Inferior parietal cortex (tissue), 1 donor: ENCODE data around the gene PEAR1.

ENCODE experiments used
- DNase-seq: peaks from one replicate; pipeline ENCODE4 v3.0.0-alpha.2; 2016; ENCODE audit errors: extremely low spot score

The PEAR1 gene, protein sequence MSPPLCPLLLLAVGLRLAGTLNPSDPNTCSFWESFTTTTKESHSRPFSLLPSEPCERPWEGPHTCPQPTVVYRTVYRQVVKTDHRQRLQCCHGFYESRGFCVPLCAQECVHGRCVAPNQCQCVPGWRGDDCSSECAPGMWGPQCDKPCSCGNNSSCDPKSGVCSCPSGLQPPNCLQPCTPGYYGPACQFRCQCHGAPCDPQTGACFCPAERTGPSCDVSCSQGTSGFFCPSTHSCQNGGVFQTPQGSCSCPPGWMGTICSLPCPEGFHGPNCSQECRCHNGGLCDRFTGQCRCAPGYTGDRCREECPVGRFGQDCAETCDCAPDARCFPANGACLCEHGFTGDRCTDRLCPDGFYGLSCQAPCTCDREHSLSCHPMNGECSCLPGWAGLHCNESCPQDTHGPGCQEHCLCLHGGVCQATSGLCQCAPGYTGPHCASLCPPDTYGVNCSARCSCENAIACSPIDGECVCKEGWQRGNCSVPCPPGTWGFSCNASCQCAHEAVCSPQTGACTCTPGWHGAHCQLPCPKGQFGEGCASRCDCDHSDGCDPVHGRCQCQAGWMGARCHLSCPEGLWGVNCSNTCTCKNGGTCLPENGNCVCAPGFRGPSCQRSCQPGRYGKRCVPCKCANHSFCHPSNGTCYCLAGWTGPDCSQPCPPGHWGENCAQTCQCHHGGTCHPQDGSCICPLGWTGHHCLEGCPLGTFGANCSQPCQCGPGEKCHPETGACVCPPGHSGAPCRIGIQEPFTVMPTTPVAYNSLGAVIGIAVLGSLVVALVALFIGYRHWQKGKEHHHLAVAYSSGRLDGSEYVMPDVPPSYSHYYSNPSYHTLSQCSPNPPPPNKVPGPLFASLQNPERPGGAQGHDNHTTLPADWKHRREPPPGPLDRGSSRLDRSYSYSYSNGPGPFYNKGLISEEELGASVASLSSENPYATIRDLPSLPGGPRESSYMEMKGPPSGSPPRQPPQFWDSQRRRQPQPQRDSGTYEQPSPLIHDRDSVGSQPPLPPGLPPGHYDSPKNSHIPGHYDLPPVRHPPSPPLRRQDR

DNA sequence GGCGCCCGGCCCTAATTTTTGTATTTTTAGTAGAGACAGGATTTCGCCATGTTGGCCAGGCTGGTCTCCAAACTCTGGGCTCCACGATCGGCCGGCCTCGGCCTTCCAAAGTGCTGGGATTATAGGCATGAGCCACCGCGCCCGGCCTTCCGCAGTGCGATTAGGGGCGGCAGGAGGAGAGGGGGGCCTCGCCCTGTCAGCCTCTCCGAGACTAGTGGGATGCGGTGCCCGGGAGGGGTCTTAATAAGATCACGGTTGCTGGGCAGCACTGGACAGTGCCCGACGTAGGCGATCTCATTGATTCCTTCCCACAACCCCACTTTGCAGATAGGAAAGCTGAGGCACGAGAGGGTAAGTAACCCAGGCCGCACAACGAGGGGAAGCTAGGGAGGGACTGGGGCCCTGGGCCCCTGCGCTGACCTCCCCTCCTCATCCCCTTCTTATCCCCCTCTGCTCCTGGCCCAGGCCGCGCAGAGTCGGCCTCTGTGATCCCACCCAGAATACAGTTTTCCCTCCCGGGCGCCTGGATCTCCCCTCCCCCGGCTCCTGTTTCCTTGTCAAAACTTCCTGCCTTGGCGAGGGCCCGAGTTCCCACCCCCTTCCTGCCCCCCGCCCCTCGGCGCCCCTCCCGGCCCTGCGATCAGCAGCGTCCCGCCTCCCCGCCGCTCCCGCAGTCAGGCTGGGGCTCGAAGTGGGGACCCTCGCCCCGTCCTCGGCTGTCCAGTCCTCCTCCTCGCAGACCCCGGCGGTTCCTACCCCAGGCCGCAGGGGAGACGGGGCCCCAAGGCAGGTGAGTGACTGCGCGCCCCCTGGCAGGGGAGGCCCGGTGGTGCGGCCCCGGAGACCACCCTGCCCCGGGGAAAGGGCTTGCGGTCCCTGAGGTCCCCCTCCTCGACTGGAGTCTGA lies at the start of gene PEAR1:
TSS of gene PEAR1 (plus strand) at position 671 of the 906 bp plus-strand sequence. CDS start 10,209 bp downstream, outside the sequence.
- no peak for DNase-seq

DNA sequence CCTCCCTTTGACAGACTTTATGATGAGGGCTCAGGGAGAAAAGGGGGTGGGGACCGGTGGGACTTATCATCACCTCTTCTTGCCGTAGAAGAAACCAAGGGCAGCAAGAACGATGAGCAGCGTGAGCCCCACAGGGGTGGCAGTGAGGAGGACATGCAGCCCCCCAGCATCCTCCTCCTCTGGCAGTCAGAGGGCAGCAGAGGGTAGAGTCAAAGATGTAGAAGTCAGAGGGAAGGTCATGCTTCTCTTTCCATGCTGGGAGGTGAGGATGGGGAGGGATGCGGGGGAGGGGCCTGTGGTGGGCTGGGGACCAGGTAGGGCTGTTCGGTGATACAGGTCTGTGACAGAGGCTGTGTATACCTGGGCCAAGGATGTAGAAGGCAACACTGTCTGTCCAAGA lies 49.4 kb upstream of the PEAR1 start:
- DNase-seq = no peak

DNA sequence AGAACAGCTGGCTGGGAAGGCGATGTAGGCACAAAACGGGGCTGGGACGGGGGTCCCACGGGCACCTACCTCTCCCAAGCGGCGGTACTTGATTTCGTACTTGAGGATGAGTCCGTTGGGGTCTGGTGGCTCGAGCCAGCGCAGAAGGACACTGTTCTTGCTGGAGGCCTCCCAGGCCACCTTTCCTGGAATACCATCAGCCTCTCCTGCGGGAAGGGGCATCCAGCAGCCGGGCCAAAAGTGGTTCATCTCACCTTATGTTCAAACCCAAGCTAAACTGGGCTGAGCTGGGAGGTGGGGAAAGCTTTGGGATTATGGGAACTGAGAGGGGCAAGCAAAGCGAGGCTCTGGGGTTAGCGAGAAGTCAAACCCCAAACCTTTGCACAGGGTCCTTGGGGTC lies 48.9 kb upstream of the PEAR1 start:
- no peak for DNase-seq

- DNase-seq = no peak
These were observed 48.2 kb upstream of the PEAR1 start for GRCh38 chr1:156845055-156845952.

DNA sequence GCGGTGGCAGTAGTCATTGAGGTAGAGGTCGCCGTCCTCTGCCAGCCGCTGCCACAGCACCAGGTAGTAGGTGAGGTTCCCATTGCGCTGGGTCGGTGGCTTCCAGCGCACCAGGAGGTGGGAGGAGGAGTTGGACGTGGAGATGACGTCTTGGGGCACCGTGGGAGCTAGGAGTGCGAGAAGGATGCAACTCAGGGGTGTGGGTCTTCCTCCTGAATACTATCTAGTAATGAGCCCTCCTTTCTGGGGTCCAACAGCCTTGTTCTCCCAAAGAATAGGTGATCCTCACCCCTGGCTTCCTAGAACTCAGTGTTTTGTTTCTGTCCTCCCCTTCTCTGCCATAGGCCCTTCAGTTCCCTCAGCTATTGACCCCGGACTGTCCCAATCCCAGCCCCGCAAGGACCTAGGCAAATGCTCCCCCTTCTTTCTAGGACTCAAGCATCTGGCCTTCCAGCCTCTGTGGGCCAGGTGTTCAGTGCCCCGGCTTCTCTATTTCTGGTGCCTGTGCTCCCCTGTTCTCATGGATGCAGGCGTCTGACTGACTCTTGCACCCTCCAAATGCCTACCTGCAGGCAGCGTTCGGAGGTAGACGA lies 47.5 kb upstream of the PEAR1 start:
- no peak for DNase-seq

GRCh38 chr1:156846643-156847042 lies 46.9 kb upstream of the PEAR1 start:
- no peak for DNase-seq

DNA sequence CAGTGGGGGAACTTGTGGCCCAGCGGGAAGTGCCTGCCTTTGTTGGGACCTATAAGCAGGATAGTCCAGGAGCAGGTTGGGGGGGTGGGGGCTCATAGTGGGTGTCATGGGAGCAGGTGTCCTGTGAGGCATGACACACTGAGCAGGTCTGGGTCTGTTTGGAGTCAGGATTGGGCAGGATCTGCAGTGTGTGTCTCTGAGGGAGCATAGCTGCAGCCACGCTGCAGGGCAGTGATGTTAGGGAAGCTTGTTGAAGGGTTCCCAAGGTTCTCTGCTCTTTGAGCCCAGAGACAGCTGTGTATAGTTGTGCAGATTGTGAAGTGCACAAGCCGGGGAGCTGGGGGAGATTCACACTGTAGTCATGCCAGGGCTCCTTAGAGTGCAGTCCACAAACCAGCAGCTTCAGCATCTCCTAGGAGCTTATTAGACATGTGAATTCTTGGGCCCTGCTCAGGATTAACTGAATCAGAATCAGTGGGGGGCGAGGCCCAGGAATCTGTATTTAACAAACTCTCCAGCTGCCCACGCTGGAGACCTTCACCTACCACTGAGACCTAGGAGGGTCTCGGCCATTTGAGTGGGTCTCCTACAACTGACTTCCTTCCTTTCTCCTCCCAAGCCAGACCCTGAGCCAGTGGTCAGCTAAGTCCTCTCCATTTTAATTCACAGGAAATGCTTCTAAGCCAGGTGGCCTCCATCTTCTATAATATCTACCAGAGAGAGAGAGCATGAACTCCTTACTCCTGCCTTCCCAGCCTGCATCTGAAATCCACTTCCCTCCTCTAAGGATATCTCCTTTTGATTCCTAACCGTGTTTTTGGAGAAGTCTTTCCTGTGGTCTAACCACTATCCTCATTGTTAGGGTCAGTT lies 45.7 kb upstream of the PEAR1 start:
- DNase-seq = no peak

DNA sequence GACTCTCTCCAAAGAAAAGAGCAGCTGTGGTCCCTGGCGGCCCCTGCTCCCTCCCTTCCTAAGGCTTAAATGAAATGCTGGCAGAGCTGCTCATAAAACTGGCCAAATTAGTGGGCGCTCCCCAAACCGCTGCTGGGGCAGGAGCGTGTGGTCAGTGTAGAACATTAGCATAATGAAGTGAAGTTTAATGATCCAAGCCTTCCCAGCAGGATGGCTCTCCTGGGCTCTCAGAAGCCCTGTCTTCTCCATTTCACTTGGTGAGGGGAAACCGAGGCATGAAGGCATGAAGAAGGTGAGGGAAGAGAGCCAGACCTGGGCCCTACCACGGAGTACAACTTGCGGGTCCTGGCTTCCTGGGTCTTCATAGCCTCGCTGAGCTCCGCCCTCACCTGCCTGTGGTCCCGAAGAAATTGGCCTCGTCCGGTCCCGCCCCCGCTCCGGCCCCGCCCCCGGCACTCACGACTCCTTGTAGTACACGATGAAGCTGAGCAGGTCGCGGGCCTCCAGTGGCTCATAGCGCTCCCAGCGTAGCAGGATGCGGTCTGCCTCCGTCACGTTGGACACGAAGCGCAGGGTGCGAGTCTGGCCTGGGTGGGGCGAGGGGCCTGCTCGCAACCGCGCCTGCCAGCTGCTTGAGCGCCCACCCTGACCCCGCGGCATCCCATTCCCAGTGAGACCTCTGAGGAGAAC lies 44.9 kb upstream of the PEAR1 start:
- no peak for DNase-seq

DNA sequence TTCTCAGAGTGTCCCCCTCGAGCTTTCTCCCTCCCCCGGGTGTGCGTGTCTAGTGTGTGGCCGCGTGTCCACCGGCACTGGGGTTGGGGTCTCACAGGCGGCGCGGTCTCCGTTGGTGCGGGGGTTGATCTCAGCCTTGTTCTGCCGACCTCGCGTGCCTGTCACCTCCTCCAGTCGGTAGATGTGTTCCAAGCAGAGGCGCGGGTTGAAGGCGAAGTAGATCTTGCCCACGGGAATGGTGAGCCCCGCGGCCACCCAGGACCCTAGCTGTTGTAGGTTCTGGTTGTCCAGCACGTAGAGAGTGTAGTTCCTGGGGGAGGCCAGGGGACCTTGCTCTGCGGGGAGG lies 44.4 kb upstream of the PEAR1 start:
- no peak for DNase-seq

- no peak for DNase-seq
These were observed 41.6 kb upstream of the PEAR1 start for GRCh38 chr1:156851779-156852417.

DNA sequence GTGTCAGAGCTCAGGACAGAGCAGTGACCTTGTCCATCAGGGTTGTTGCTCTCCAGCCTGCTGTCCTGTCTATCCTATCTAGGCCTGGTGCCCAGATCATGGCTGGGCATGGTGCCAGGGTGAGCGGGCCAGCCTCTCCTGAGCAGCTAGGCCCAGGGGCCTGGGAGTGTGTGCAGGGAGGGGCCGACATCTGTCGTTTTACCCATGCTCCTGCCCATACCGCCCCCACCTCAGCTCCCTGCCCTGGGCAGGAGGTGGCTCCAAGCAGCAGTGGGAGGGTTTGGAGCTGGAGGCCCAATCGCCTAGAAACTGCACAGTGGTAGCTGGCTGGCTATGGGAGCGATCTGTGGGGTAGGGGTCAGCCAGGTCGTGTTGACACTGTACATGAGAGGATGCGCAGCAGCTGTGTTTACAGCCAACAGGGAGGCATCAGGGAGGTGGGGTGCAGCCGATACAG lies 41.1 kb upstream of the PEAR1 start:
- DNase-seq = peak; percentile 21

GRCh38 chr1:156853761-156854160 lies 39.8 kb upstream of the PEAR1 start:
- no peak for DNase-seq

DNA sequence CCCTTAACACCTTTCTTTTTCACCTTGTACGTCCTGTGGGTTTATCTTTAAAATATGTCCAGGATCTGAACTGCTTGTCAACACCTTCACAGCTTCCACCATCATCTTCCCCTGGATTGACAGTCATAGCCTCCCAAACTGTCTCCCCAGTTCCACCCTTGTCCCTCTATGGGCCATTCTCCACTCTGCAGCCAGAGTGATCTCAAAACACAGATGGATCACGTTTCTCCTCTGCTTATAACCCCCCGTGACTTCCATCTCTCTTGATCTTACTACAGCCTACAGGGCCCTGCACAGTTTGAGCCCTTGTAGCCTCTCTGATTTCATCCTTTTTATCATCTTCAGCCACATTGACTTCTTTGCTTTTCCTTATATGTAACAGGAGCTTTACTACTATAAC lies 38.9 kb upstream of the PEAR1 start:
- DNase-seq = no peak

- DNase-seq = no peak
These were observed 37.2 kb upstream of the PEAR1 start for GRCh38 chr1:156856282-156856785.

- no peak for DNase-seq
These were observed 36.0 kb upstream of the PEAR1 start for GRCh38 chr1:156857532-156857931.

- DNase-seq = no peak
These were observed 35.0 kb upstream of the PEAR1 start for GRCh38 chr1:156858555-156858956.

- DNase-seq = no peak
These were observed 34.5 kb upstream of the PEAR1 start, which contains the start of gene INSRR for GRCh38 chr1:156858959-156859522. TSS of gene INSRR (minus strand) at chr1:156859117. CDS start at chr1:156858621, 496 bp downstream.
